ENCODE measurements around the gene KCNJ11. TPM values are rescaled to one million over a fixed set of nuclear protein-coding genes. Genes with fewer than 3 reads are reported as not detected.
"Not testable (repeated sequence)": the region's sequence is repeated elsewhere in the genome, so short reads cannot be mapped to it uniquely, and the experiment has no call there.

The KCNJ11 gene
- total RNA-seq, 1 donor from 2014 or later = not detected

- intact Hi-C loops (cut with DNase I) = no loop called here
- H3K4me3 ChIP-seq = no peak overlapping the region
- H3K36me3 ChIP-seq = no peaks in the 10 kb centered on the region
- no peaks in the 10 kb centered on the region for H3K27me3 ChIP-seq
- no peak for DNase-seq (ENCODE audit: extremely low spot score in 2 of 2)
- H3K27ac ChIP-seq = peak overlapping the region; percentile 76
- peaks cover 32% of the 10 kb centered on the region for H3K4me1 ChIP-seq
- no peak for TF ChIP-seq POLR2A (IDR thresholded peaks at IDR 0.05)
- no peak for TF ChIP-seq CTCF (IDR thresholded peaks at IDR 0.05)
- no peak for TF ChIP-seq POLR2AphosphoS5 (IDR thresholded peaks at IDR 0.05; ENCODE audit: insufficient read depth in 1 of 2, low read depth in 1 of 2)
- no peaks in the 10 kb centered on the region for H3K9me3 ChIP-seq
These were observed 42.2 kb upstream of the KCNJ11 start for GRCh38 chr11:17430616-17431015.

GRCh38 chr11:17428925-17429324, 40.5 kb upstream of the KCNJ11 start:
- no peak for DNase-seq (ENCODE audit: extremely low spot score in 2 of 2)
- no peak overlapping the region for H3K4me3 ChIP-seq
- peaks cover 32% of the 10 kb centered on the region for H3K4me1 ChIP-seq
- H3K27me3 ChIP-seq = no peaks in the 10 kb centered on the region
- no peak overlapping the region for H3K27ac ChIP-seq
- no peaks in the 10 kb centered on the region for H3K36me3 ChIP-seq
- no peak for TF ChIP-seq CTCF (IDR thresholded peaks at IDR 0.05)
- no peak for TF ChIP-seq POLR2AphosphoS5 (IDR thresholded peaks at IDR 0.05; ENCODE audit: insufficient read depth in 1 of 2, low read depth in 1 of 2)
- TF ChIP-seq POLR2A (IDR thresholded peaks at IDR 0.05) = no peak
- intact Hi-C loops (cut with DNase I) = no loop called here
- no peaks in the 10 kb centered on the region for H3K9me3 ChIP-seq

- no peak overlapping the region for H3K4me3 ChIP-seq
- TF ChIP-seq CTCF (IDR thresholded peaks at IDR 0.05) (no peak), POLR2AphosphoS5 (IDR thresholded peaks at IDR 0.05; ENCODE audit: insufficient read depth in 1 of 2, low read depth in 1 of 2) (no peak), POLR2A (IDR thresholded peaks at IDR 0.05) (no peak)
- H3K9me3 ChIP-seq = no peaks in the 10 kb centered on the region
- H3K4me1 ChIP-seq = peaks cover 32% of the 10 kb centered on the region
- H3K27me3 ChIP-seq = no peaks in the 10 kb centered on the region
- no peak for DNase-seq (ENCODE audit: extremely low spot score in 2 of 2)
- intact Hi-C loops (cut with DNase I) = no loop called here
- H3K27ac ChIP-seq = no peak overlapping the region
- H3K36me3 ChIP-seq = no peaks in the 10 kb centered on the region
These were observed 39.8 kb upstream of the KCNJ11 start for GRCh38 chr11:17428261-17428660.

- H3K27me3 ChIP-seq; H3K9me3 ChIP-seq; H3K36me3 ChIP-seq; DNase-seq (ENCODE audit: extremely low spot score in 2 of 2); intact Hi-C loops (cut with DNase I); H3K4me3 ChIP-seq; H3K27ac ChIP-seq: not testable (repeated sequence)
- H3K4me1 ChIP-seq = peaks cover 13% of the 10 kb centered on the region
These were observed 37.8 kb upstream of the KCNJ11 start for GRCh38 chr11:17426233-17426632.

- no peak for TF ChIP-seq POLR2A (IDR thresholded peaks at IDR 0.05)
- Histone ChIP-seq H3K36me3 (no peaks in the 10 kb centered on the region), H3K27ac (no peak overlapping the region), H3K4me1 (no peaks in the 10 kb centered on the region), H3K4me3 (no peak overlapping the region), H3K27me3 (no peaks in the 10 kb centered on the region), H3K9me3 (no peaks in the 10 kb centered on the region)
- DNase-seq (ENCODE audit: extremely low spot score in 2 of 2) = no peak
- intact Hi-C loops (cut with DNase I) = no loop called here
These were observed 35.3 kb upstream of the KCNJ11 start for GRCh38 chr11:17423533-17424310.

GRCh38 chr11:17421781-17422180, 33.3 kb upstream of the KCNJ11 start:
- Histone ChIP-seq H3K9me3 (no peaks in the 10 kb centered on the region), H3K4me1 (no peaks in the 10 kb centered on the region), H3K36me3 (no peaks in the 10 kb centered on the region), H3K27me3 (no peaks in the 10 kb centered on the region), H3K4me3 (no peak overlapping the region), H3K27ac (no peak overlapping the region)
- intact Hi-C loops (cut with DNase I) = no loop called here
- DNase-seq (ENCODE audit: extremely low spot score in 2 of 2) = no peak
- TF ChIP-seq POLR2A (IDR thresholded peaks at IDR 0.05) (no peak), POLR2AphosphoS5 (IDR thresholded peaks at IDR 0.05; ENCODE audit: insufficient read depth in 1 of 2, low read depth in 1 of 2) (no peak), CTCF (IDR thresholded peaks at IDR 0.05) (no peak)

All from vagina (tissue), 2 donors.